ENCODE data around the gene VSIR.

VSIR gene

DNA sequence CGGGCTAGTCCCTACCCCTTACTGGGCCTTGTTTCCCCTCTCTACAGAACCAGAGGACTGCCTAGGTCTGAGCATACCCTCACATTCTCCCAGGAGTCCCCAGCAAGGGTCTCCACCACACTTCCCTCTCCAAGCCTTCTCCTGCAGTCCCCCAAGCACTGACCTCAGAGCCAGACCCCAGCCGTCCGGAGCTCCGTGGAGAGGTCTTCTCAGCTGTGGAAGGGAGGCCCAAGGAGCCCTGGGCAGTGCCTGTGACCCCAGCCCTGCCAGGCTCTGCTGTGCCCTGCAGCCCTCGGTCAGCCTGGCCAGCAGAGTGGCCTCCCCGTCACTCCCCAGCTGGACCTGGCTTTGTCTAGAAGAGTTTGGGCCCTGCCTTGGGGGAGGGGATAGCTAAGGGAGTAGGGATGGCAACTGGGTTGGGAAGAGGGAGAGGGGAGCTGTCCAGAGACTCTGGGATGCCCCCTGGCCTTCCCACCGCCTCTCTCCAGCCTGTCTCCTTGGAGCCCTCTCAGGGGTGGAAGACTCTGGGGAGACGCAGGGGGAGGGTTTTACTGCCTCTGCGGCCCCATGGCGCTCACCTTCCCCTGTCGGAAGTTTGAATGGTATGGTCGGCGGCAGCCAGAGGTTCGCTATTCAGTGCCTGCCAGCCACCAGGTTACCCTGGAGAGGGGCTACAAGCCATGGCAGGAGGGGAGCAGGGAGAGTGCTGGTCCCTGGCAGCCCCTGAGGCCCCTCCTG is 53.7 kb downstream of the VSIR start, which contains the start of gene C10orf105:
TSS of gene C10orf105 (minus strand) at position 315 of the 738 bp plus-strand sequence. CDS start 3,441 bp downstream, outside the sequence.
- peak in 2 of 10 donors; percentile 27 to 58 for DNase-seq
- intact Hi-C loops (cut with DNase I) = no loop called here

DNA sequence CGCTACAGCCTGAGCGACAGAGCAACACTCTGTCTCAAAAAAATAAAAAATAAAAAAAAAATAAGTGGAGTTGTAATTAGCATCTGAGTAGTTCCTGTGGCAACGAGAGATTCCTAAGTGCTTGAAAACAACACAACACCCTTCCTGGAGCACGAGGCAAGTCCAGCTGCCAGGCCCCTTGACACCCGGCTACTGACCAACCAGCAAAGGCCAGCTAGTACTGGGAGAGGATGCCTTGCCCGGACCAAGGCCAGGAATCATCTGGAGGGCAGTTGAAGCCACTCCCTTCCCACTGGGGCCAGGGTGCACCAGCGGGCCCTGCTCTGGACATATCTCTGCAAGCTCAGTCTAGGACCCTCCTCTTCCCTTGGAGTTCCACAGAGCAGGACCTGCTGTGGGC is 54.3 kb downstream of the VSIR start:
- peak in 1 of 10 donors; percentile 24 for DNase-seq
- intact Hi-C loops (cut with DNase I) = no loop called here

DNA sequence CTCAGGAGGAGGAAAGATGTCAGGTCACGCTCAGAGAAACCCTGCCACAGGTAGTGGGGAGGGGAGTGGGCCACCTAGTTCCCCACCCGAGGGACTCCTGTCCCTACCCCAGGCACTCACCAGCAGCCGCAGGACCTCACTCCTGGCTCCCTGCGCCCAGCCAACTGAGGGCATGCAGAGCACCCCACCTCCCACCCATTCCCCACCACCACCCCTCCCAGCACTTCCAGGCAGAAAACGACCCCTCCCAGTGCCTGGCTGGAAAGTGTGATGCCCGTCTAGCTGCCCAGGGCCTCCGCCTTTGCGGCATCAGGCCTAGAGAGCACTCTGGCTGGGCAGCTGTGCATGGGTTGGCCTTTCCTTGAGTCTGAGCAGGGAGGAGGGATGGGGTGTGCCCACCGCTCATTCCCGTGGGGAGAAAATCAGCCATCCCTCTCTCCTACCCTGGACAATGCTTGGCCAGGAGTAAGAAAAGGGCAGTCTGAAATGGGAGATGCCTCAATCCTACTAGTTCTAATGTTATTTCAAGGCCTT is 55.1 kb downstream of the VSIR start:
- intact Hi-C loops (cut with DNase I) = no loop called here
- no peak for DNase-seq

DNA sequence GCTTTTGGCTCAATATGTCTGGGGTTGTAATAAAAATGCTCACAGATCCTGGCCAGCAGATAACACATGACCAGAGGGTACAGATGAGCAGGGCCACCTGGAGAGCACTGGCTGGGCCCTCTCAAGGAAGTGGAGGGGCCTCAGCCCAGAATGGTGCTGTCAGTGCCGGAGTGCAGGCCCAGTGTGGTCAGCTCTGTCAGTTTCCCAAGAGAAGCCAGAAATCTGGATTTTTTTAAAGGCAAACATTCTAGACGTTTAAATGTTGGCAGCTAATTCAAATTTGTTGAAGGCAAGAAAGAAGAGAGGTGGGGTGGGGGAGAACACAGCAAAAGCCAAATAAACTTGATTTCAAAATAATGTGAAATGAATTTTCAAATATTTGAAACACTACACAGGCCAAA is 55.8 kb downstream of the VSIR start:
- intact Hi-C loops (cut with DNase I) = no loop called here
- no peak for DNase-seq

DNA sequence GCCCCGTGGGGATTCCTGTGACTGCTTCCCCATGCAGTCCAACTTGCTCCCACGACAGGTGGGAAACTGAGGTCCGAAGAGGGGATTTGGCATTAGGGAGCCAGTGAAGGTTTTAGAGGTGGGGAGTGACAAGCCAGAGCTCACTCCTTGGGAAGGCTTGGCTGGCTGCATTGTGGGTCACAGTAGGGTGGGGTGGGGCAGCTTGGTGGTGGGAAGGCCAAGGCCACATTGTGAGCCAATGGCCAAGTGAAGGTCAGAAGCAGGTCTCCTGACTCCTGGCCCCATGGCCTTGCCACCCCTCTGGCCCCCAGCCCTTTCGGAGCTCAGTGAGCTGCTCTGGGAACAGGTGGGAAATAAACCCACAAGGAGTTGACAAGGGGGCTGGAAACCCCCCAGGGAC is 56.3 kb downstream of the VSIR start:
- intact Hi-C loops (cut with DNase I) = no loop called here
- no peak for DNase-seq

DNA sequence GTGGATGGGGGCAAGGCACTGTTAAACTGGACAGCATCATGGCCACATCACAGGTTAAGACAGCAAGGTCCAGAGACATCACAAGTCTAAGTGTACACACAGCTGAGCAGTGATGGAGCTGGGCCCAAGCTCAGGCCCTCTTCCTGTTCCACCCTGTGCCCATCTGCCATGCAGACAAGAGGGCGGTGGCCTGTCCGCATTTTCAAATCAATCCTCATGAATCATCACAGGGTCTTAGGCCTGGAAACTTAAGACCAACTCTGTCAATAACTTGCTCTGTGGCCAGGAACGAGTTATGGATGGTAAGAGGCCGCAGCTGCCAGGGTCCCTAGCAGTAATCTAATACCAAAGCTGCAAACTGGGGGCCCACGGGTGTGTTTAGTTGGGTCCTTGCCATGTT is 56.9 kb downstream of the VSIR start:
- DNase-seq = no peak
- intact Hi-C loops (cut with DNase I) = no loop called here

DNA sequence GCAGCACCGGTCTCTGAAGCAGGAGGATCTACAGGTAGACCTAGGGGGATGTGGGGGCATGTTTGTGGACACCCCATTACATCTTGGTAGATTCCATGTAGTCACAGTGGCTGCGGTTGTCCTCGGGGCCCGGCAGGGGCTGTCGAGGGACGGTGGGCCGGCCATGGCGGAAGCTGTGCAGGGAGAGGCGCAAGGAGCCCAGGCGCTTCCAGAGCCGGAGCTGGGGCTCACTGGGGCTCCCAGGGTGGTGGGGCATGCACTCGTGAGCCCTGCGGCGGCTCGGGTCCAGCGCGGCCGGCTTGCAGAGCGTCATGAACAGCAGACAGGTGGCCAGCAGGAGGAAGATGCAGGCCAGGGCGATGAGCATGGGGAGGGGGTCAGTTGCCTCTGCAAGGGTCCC is 57.5 kb downstream of the VSIR start:
- no peak for DNase-seq
- intact Hi-C loops (cut with DNase I) = no loop called here

DNA sequence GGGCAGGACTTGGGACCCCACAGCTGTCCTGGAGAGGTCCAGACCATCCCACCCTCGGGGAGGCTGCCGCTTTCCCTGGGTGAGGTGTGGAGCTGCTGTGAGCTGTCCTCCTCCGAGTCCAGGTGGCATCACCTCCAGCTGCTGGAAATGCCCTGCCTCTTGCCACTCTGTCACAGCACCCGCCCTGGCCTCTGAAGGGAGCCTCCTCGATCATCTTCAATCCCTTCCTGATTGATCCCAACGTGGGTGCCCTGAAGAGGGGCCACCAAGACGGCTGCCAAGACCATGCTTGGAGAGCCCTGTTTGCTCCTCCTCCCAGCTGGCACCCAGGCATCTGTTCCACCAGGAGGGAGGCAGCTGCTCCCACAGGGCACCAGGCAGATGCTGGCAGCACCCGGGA is 58.3 kb downstream of the VSIR start:
- no peak for DNase-seq
- intact Hi-C loops (cut with DNase I) = no loop called here

DNA sequence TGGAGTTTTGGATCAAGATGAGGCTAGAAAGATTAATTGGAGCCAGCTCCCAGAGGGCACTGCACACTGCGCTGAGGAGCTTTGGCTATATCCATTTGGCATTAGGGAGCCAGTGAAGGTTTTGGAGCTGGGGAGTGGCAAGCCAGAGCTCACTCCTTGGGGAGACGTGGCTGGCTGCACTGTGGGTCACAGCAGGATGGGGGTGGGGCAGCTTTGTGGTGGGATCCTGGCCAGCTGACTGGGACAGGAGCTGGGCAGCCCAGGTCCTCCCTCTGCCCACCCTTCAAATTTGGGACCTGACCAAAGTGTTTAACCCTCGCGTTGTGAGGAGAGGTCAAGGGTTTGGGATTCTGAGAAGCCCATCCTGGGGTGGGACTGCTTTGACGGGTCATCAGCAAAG is 58.7 kb downstream of the VSIR start:
- DNase-seq = no peak
- intact Hi-C loops (cut with DNase I) = loop anchor here (5.0 kb wide), 1 partner anchor 98 kb away; no protein-coding TSS in a partner anchor

DNA sequence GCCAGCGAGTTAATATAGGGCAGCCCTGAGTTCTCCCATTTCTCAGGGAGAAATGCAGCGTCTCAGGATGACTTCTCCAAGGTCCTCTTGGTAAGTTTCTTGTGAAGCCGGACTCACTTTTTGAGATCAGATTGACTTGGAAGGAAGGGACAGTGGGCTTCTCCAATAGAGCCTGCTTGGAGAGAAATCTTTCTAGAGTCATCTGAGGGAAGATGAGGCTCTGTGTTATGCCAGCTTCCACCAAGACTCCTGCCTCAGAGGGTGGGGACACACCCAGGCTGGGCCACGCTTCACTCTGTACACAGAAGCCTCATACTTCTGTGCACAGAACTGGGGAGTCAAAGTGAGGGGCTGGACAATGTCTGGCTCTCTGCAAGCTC is 59.3 kb downstream of the VSIR start:
- intact Hi-C loops (cut with DNase I) = loop anchor here (5.0 kb wide), 1 partner anchor 98 kb away; no protein-coding TSS in a partner anchor
- no peak for DNase-seq

DNA sequence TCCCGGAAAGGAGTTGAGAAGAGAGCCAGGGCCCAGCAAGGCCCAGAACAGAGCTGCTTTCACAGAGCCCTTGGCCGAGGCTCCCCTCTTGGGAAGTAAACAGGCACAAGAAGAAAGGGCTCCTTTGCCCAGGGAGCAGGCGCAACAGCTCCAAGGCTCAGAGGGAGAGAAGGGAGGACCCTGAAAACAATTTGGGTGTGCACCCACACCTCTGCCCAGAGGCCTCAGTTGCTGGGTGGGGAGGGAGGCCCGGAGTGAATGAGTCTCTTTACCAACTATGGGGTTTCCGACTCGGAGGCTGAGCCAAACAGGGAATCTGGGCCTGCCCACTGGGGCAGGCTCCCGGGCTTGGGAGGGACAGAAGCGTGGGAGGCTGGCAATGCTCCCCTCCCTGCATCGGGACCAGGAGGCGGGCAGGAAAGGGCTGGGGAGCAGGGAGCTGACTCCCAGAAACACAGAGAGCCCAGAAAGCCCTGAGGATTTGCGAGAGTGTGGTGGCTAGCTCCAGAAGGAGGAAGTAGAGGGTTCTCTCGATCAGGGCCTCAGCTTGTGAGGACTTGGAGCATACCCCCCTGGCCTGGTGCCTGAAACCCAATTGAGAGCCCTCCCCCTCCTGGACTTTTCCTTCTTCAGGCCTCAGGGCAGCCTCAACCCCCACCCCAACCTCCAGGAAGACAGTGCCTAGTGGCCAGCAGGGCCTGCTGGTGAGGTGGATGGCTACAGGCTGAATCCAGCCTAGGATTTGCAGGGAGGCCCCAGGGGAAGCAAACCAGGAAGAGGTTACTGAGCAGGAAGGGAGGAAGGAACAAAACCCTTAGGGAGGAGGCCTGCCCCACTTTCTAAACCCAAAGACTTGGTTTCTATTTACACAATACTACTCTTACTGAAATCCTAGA is 59.9 kb downstream of the VSIR start:
- intact Hi-C loops (cut with DNase I) = loop anchor here (5.0 kb wide), 1 partner anchor 99 kb away; no protein-coding TSS in a partner anchor
- DNase-seq = peak; percentile 67 to 97 (median 80)

DNA sequence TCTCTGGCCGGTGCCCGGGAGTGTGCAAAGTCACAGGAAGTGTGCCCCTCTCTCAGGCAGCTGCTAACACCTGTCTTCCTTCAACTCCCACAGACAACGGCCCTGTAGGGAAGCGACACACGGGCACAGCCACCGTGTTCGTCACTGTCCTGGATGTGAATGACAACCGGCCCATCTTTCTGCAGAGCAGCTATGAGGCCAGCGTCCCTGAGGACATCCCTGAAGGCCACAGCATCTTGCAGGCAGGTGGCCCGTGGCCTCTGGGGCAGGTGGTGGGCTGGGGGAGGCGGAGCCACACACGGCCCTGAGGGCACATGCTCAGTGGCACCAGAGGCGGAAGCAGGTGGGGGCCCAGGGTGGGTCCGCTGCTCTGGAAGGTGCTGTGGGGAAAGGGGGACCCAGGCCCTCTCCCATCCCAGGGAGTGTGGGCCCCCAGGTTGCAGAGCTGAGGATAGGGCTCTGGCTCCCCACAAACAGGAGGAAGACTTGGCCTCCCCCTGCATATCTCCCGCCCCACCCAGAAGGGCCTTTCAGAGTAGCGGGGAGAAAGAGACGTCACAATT is 60.7 kb downstream of the VSIR start:
- no peak for DNase-seq

DNA sequence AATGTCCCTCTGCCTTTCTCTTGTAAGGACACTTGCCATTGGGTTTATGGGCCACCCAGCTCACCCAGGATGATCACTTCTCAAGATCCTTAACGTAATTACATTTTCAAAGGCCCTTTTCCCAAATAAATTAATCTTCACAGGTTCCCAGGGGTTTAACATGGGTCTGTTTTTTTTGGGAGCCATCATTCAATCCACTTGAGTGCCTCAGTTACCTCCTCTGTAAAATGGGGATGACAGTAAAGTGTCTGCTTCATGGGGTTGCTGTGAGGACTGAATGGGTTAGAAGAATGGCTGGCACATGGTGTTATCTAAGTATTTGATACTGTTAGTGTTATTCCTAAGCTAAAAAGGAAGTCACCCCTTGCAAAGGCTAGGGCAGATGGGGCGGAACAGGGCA is 61.1 kb downstream of the VSIR start:
- no peak for DNase-seq
- intact Hi-C loops (cut with DNase I) = loop anchor here (5.0 kb wide), 1 partner anchor 100 kb away; no protein-coding TSS in a partner anchor

More for the DNA sequence above, 60.7 kb downstream of the VSIR start:
- intact Hi-C loops (cut with DNase I) = loop anchor here (5.0 kb wide), 1 partner anchor 100 kb away; no protein-coding TSS in a partner anchor

DNA sequence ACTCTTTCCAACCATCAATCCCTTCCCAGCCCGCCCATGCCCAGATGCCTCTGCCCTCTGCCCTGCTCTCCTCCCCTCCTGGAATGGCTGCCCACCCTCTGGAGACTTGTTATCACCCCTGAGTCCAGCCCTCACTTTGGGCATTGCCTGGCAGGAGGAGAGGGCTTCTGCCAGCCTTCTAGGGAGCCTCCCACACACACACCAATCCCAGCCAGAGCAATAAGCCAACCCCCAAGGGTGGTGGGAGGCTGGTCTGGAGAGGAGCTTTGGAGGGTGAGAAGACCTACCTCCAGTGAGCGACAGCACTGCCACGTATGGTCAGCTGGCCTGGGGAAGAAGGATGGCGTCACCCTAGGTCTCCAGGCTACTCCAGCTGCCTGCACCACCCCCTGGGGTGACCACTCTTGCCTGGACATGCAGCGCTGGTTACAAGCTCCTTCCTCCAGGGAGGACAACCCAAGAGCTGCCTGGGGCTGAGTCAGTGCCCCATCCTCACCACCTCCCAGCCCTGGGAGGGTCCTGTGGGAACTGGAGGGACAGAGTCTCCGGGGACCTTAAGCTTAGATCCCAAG is 62.2 kb downstream of the VSIR start:
- intact Hi-C loops (cut with DNase I) = loop anchor here (5.0 kb wide), 1 partner anchor 101 kb away; no protein-coding TSS in a partner anchor
- peak in 1 of 10 donors; percentile 69 for DNase-seq

DNA sequence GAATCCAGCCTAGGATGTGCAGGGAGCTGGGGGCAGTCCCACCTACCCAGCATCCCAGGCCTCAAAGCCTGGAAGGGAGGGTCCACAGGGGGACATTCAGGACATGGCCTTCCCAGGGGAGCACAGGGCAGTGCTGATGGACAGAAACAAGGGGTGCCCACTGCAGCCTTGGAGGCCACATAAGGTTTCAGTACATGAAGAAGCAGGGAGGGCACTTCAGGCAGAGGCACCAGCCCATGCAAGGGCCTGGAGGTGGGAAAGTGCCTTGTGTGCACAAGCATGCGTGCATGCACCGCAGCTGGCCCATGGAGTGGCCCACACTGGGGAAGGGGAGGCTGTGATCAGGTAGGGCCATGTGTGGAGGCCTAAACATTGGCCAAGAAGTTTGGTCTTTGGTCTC is 62.8 kb downstream of the VSIR start:
- intact Hi-C loops (cut with DNase I) = loop anchor here (5.0 kb wide), 1 partner anchor 102 kb away; no protein-coding TSS in a partner anchor
- DNase-seq = peak in 1 of 10 donors; percentile 53

DNA sequence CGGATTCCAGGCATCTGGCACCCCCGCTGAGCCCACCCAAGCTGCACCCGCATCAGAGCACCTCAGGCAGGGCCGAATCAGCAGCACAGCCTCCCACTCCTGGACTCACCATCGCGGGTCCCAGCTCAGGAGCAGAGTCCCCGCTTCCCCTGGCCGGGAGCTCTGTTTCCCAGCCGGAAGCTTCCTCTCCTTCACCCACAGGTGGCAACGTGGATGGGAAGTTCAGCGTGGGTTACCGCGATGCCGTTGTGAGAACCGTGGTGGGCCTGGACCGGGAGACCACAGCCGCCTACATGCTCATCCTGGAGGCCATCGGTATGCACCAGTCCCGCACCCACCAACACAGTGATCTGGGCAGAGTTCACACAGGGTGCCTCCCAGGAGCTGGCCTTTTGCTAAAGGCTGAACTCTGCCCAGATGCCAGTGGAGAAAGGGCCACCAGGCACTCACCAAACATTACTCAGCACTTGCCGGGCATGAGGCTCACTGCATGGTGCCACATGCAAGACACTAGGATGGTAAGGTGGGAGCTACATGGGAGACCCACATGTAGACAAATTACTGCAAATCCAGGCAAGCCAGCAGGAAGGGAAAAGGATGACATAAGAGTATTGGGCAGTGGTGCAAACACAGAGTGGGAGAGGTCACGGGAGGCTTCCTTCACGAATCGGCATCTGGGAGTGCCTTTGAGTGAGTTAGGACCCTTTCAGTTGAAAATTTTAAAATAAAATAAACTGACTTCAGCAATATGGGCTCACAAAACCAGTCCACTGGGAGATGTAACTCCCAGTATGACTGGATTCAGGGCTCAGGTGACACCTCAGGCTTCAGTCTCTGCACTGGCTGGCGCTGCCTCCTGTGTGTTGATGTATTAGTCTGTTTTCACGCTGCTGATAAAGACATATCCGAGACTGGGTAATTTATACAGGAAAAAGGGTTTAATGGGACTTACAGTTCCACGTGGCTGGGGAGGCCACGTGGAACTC is 64.1 kb downstream of the VSIR start:
- intact Hi-C loops (cut with DNase I) = loop anchor here (2.0 to 5.0 kb wide), 2 partner anchors 327 to 390 kb away; partner anchors contain the start of gene SLC29A3
- DNase-seq = peak in 1 of 10 donors; percentile 77

DNA sequence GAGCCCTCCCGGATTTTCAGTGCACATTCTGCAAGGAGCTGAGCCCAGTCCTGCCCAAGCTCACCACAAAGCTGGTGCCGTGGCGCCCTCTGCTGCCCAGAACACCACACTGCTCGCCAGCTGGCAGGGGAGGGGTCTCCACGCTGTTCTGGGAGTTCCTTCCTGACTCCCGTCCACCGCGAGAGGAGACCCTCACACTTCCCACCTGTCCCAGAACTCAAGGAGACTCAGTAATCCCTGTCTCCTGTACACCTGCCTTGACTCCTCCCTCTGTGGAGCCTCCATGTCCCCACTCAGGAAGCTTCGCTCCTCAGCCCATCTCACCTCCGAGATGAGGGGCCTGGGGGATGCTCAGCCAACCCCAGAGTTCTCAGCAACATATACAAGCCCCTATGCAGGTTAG is 65.0 kb downstream of the VSIR start:
- intact Hi-C loops (cut with DNase I) = loop anchor here (2.0 to 5.0 kb wide), 2 partner anchors 326 to 390 kb away; partner anchors contain the start of gene SLC29A3
- DNase-seq = peak; percentile 37 to 95 (median 74)

DNA sequence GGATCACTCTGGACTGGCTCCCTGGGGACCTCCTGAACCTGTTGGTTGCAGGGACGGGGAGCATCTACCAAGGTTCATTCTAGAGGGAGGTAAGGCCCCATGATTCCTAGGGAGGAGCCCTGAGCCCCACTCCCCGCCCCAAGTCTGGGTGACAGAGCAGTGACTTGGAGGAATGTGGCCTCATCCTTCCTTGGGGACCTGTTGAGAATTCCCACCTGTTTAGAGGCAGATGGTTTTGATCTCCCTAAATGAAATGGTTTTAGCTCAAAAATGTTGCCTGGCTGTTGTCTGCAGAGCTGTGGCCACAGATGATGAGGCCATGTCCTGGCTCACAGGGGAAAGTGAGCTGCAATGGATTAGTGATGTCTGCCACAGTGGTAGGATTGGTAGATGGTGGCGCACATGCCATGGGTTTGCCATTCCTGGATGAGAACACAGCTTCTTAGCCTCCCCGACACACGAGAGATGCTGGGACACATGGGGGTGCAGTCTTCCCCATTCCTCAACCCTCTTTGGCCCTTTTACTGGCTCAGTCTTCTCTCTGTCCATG is 66.0 kb downstream of the VSIR start:
- no peak for DNase-seq
- intact Hi-C loops (cut with DNase I) = loop anchor here (5.0 kb wide), 1 partner anchor 325 kb away; no protein-coding TSS in a partner anchor
